GM12892 (cell line): Measurements from ENCODE around the gene NEK6.

Experiments
- POLR2A ChIP-seq: IDR thresholded peaks from 2 replicates; pipeline ENCODE4 v1.6.1; 2011; ENCODE audit warnings: low read depth, low read length, control low read depth
- POLR2AphosphoS5 ChIP-seq: IDR thresholded peaks from 2 replicates; pipeline ENCODE4 v1.6.1; 2011; ENCODE audit warnings: low read depth, low read length, control low read depth
- TAF1 ChIP-seq: IDR thresholded peaks from 2 replicates; pipeline ENCODE4 v1.6.1; 2011; ENCODE audit warnings: low read depth, mild to moderate bottlenecking, control low read depth, low read length, borderline replicate concordance

GRCh38 chr9:124214116-124214515 is 43.6 kb upstream of the NEK6 start:
- TF ChIP-seq POLR2A (no peak), TAF1 (no peak), POLR2AphosphoS5 (no peak)
